OCI-LY3 (cell line): ENCODE measurements around the gene BLCAP.

Experiments
- CTCF ChIP-seq: fragments of 200-600, 300-600 bp; sonication (generic); IDR thresholded peaks from 2 replicates; pipeline ENCODE4 v1.5.1; 2014; ENCODE audit warnings: antibody characterized with exemption, low read length, low read depth
- EZH2phosphoT487 ChIP-seq: fragments of 200-600 bp; shearing (Covaris generic); IDR thresholded peaks from 2 replicates; pipeline ENCODE4 v1.6.1; 2018; ENCODE audit warnings: antibody characterized with exemption, mixed run types, low read depth

- TF ChIP-seq CTCF (no peak), EZH2phosphoT487 (no peak)
These were observed 32.9 kb downstream of the BLCAP start for GRCh38 chr20:37494796-37495195.
